Umbilical cord (tissue), 2 donors: ENCODE measurements around the gene ELAVL2. TPM values are rescaled to one million over a fixed set of nuclear protein-coding genes. Genes with fewer than 3 reads are reported as not detected.

Source experiments
- DNase-seq: peaks from one replicate; pipeline ENCODE4 v3.0.0-alpha.2; 2015; ENCODE audit warnings: low spot score
- total RNA-seq: library from RNA; depleted of rRNA; stranded (reverse); fragments of >200 nt; gene quantifications from one replicate; pipeline ENCODE4 v1.2.3, GENCODE V29; 2014; ENCODE audit warnings: low replicate concordance; ENCODE audit not compliant: insufficient read depth

The ELAVL2 gene
- total RNA-seq, 1 donor from 2014 or later, result 7.2 TPM

DNA sequence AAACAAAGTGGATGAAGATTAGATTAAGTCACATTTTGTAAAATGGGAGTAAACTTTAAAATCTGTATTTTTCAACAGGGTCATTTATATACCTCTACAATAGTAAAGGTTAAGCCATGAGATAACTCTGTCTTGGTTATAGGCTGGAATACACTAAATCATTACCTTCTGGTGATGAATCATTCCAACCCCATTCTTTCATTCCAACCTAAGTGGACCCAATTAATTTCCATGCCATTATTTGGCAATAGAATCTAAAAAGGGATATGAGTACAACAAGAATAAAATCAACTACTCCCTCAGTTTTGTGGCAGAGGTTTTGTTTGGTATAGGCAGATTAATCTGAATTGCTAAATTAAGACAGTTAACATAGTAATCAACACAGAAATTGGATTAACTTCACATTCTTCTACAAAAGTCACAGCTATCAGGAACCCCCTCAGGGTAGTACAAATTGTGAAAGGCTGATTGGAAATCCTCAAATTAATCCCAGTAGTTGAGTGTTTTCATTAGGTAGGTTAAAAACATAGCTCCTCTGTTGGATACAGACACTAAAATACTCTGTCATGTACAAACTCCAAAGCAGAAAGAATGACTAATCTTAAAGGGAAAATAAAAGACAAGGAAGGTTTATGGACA lies 54.2 kb downstream of the ELAVL2 start:
- no peak for DNase-seq

- DNase-seq, result no peak
Observed at GRCh38 chr9:23769307-23769935, 56.6 kb downstream of the ELAVL2 start.

GRCh38 chr9:23768861-23769260 lies 57.2 kb downstream of the ELAVL2 start:
- no peak for DNase-seq

DNA sequence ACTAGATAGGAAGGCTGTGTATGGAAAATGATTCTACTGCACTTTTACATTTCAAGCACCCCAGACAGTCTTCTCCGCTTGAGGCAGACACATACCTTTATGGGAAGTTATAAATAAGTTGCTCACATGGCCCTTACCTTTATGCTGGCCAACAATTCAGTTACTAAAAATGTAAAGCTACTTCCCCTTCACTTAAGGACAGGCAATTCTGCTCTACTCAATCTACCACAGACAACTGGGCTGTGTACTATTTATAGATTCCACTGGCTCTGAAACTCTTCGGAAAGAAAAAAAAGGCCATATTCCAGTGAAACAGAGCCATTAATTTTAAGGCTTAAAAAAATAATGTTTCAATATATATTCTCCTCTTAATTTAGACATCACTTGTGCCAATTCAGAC lies 59.4 kb downstream of the ELAVL2 start:
- no peak for DNase-seq

- no peak for DNase-seq
Observed at GRCh38 chr9:23765561-23765960, 60.5 kb downstream of the ELAVL2 start.

GRCh38 chr9:23764219-23764618 lies 61.8 kb downstream of the ELAVL2 start:
- no peak for DNase-seq

DNA sequence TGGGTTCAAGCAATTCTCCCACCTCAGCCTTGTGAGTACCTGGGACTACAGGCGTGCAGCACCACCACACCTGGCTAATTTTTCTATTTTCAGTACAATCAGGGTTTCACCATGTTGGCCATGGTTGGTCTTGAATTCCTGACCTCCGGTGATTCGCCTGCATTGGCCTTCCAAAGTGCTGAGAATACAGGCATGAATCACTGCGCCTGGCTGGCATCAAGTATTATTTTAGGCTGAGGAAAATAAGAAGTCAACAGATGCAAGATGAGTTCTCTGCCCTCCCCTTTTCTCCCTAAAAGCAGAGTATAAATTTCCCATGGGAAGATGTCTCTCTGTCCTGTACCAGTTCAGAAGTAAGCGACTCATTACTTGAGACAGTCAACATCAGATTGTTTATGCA lies 71.5 kb downstream of the ELAVL2 start:
- no peak for DNase-seq

GRCh38 chr9:23752859-23753258 lies 73.2 kb downstream of the ELAVL2 start:
- no peak for DNase-seq

GRCh38 chr9:23751633-23752032 lies 74.4 kb downstream of the ELAVL2 start:
- no peak for DNase-seq

GRCh38 chr9:23750808-23751207 lies 75.2 kb downstream of the ELAVL2 start:
- no peak for DNase-seq

GRCh38 chr9:23747088-23748075 lies 78.7 kb downstream of the ELAVL2 start:
- no peak for DNase-seq

DNA sequence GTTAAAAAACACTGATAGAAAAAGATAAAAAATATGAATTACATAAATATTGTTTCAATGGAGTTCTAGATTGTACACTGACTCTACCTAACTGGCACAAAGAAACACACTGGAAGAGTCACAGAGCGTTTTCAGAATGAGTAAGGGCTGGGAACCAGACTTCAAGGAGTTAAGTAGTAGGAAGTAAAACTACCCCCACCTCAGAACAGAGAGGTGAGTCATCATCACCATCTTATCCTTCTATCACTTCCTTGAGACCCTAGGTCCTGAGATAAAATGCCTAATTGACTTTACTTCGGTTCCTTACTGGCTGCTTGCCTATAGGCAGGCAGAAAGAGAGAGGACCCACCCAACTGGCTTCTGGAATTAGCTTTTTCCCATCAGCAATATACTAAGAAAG lies 79.7 kb downstream of the ELAVL2 start:
- DNase-seq, result no peak

DNA sequence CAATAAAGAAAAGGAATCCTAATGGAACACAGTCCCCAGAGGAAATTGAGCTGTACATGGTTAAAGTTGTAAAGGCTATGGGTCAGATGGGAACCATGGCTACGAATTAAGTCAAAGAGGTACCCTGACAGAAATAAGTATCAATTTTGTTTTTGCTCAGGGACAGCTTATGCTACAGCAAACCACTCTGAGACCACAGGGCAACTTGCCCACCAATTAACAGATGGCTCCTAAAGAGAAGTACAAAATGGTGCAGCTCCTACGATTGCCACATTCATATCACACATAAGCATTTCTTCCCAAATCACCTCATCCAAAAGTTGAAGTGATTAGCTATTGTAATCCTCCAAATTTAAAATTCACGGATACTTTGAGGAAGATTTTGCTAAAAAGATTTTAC lies 83.0 kb downstream of the ELAVL2 start:
- no peak for DNase-seq

DNA sequence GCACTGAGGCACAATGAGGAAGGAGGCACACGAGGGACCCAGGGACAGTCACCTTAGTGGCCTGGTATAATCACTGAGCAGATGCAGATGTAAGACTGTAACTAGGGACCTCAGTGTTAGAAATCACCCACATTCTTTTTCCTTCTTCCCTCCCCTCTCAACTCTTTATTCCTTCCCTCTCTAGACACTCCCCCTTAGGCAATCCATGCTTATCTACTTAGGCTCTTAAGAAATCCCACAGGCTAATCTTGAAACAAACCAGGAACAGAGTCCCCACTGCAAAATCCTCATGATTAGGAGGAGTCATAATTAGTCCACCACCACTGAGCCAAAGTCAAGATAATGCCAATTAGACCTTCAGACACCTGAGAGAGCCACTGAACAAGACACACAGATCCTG lies 84.7 kb downstream of the ELAVL2 start:
- DNase-seq, result peak; percentile 78

GRCh38 chr9:23740531-23740930 lies 85.5 kb downstream of the ELAVL2 start:
- DNase-seq, result no peak

DNA sequence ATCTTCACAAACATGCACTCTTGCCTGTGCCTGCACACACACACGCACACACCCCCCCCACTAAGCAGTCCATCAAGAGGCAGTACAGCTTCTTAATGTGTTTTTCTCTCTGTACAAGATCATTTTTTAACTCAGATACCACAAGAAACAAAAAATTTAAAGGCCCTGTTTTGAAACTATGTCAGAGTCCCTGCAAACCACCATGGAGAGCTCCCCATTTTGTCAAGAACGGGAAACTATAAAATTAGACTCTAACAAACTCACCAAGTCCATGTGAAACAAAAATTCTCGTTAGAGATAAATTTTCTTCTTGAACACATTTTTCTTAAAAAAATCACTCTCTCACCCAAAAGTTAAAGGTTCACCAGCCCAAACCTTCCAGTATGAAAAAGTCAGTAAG lies 86.3 kb downstream of the ELAVL2 start:
- no peak for DNase-seq

GRCh38 chr9:23736293-23736692 lies 89.7 kb downstream of the ELAVL2 start:
- DNase-seq, result no peak

DNA sequence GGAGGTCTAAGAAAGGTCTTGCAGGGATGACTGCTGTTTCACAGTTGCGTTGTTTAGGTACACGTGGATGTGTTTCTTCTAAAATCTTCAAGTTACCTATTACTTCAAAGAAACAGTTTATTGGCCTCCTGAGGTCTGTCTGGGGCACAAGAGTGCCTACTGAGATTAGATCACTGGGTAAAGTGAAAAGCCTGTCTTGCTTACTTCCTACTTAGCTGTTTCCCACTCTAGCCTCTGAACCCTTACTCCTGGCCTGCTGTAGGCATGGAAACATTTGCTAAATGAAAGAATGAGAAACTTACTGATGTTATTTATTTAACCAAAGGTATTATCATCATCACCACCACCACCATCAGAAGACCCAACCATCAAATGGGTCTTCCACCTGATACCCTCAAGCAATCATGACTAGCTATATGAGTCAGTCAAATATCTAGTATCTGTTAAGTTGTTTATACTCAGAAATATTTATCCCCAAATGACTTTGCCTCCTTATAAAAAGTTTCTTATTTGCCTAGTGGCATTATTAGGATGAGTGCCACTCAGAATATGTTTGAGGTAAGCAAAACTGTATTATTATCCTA lies 92.5 kb downstream of the ELAVL2 start:
- DNase-seq, result no peak

- DNase-seq, result no peak
Observed at GRCh38 chr9:23731353-23731752, 94.7 kb downstream of the ELAVL2 start.

- no peak for DNase-seq
Observed at GRCh38 chr9:23730364-23730763, 95.7 kb downstream of the ELAVL2 start.

DNA sequence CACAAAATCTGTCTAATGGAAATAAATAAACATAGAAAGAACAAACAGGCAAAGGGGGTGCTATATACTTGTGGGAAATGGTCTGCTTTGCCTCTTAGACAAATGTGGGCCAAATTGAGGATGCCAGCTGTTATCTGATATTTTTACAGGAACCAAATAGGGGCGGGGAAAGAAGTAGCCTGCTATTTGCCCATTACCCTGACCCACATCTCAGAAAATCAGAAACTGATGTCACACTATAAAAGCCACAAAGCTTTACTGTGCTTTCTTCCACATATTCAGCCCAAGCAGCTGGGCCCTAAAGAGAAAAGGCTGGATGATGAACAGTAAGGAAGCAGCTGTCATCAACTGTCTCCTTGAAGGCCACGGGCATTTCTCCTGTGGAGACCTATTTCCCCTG lies 97.3 kb downstream of the ELAVL2 start:
- no peak for DNase-seq

DNA sequence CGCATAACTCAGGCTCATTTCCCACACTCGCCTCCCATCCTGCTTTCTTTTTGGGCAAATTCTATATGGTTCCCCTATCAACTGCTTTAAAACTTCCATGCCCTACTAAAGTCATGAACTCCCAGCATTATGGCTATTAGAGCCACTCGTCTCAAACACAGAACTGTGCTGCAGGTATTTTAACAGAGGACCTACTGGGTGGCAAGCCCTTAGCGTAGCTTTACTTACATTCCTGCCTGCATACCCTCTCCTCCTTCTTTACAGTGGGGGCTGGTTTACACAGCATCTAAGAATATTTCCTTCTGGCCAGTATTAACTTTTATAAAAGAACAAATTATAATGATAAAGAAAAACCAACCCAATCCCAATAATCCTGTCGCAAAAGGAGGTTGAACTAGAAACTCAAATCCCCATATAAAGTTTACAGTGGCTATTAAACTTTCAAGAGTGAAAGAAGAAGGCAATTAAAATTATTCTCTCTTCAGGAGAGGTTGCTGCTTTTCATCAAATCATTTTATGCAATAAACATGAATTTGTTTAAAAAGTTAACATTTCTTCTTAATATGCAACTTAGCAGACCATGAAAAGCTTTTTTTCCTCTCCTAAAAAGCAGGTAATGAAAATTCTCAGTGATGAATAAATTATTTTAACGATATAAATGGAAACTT lies 100.6 kb downstream of the ELAVL2 start:
- DNase-seq, result no peak
